GM18870 (cell line): Measurements from ENCODE around the gene SEMA3G.

Experiments
- ATAC-seq: cut with Tn5 transposase; IDR thresholded peaks from one replicate; pipeline ENCODE4 v1.9.1; 2021; ENCODE audit warnings: moderate library complexity; ENCODE audit not compliant: unreplicated experiment

Gene SEMA3G

DNA sequence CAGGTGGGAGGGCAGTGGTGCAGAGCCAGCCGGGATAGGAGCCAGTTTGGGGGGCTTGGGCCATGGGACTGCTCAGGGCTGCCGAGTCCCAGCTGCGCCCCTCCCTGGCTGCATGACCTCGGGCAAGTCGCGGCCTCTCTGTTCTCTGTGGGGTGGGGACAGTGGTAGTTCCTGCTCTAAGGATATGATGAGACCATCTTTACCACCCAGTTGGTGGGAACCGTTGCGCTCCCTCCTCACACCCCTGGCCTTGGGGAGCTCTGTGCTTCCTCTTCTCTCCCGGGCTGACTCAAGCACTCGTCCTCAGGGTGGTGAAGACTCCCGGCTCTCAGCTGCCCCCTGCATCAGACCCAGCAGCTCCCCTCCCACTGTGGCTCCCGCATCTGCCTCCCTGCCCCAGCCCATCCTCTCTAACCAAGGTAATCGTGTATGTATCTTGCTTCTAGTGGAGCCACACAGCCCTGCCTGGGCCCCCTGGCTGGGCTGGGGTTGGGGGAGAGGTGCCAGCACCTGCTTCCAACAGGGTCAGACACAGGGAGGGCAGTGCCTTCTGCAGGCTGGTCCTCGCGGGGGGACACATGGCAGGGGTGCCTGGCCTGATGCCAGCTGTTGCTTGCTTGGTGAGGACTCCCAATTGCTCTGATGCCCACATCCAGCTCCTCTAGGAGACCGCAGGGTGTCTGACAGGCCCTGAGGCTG lies 35.1 kb upstream of the SEMA3G start:
- no peak for ATAC-seq

DNA sequence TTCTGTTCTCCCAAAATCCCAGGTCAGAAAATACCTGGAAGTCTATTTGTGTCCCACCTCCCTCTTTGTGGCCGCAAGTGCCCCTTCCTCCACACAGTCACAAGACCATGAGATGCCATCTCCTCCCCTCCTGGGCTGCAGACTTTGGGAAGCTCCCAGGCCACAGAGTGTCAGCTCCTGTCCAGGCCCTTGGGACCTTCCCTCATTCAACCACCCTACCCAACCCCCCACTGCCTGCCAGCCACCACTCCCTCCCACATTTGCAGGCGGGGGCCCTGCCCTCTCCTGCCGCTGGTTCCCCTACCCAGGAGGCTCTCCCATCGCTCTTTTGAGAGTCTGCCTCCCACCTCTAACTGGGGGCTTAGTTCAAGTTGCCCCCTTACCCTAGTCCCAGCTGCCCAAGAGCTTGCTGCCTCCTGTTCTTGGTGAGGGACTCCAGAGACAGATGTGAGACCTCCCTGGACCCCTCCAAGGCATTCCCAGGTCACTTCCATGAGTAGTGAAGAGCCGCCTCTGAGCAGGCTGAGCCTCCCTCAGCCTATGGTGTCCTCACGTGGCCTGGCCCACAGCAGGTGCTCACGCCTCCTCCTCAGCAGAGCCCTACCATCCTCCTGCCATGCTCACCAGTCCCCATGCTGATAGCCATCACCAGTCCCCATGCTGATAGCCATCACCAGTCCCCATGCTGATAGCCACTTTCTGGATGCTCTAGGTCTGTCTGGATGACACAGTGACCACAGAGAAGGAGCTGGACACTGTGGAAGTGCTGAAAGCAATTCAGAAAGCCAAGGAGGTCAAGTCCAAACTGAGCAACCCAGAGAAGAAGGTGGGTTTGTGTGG lies 34.4 kb upstream of the SEMA3G start:
- ATAC-seq, result no peak

DNA sequence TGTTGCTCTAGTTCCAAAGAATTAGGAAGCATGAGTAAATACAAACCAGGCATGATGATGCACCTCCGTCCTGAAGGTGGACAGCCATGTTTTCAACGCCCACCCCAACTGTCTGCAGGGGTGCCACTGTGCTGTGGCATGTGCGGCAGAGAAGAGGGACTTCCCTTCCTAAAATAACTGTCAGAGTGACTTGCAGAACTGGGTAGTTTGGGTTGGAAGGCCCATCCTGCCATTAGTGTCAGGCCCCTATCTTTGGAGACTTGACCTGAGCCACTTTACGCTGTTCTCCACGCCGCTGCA lies 32.8 kb upstream of the SEMA3G start:
- no peak for ATAC-seq

DNA sequence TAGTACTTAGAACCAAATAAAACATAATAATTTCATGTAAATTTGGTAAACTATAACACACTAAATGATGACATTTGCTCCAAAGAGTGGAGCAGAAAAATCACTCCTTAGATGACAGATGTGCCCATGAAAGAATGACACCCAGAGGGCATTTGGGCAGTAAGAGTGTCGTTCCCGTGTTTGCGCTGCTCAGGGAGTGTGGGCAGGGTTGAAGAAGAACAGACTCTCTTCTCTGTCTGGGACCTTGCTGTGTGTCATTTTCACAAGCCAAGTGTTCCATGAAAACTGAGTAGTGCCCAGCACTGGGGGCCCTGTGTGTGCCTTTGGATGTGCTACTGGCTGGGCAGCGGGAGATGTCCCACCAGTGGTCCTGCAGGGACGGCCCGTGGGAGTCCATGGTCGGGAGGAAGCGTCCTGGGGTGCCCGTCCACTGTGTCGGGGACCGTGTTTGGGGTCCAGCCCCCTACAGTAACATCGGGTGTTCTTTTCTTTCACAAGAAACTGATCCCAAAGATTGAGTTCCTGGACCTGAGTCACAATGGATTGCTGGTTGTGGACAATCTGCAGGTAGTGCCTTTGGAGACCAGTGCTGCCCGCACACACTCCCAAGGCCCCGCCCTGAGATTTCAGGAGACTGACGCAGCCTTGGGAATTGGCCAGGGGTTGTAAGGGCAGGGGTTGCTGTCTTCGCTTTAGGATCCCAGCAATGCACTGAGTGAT lies 32.3 kb upstream of the SEMA3G start:
- ATAC-seq, result no peak

DNA sequence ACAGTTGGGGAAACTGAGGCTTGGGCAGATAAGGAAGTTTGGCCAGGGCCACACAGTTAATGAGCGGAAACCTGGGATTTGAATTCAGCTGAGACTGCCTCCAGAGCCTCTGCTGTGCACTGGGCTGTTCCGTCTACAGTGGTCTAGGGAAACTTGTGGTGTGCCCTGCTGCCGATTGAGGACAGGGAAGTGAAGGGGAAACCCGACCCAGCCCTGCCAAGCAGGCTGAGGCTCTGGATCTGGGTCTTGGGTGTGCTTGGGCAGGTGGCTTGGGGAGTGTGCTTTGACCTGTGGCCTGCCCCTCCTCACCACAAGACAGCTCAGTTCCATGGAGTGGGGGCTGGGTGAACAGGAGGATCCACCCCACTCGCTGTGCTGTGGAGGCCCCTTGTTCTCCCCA lies 28.1 kb upstream of the SEMA3G start:
- no peak for ATAC-seq

DNA sequence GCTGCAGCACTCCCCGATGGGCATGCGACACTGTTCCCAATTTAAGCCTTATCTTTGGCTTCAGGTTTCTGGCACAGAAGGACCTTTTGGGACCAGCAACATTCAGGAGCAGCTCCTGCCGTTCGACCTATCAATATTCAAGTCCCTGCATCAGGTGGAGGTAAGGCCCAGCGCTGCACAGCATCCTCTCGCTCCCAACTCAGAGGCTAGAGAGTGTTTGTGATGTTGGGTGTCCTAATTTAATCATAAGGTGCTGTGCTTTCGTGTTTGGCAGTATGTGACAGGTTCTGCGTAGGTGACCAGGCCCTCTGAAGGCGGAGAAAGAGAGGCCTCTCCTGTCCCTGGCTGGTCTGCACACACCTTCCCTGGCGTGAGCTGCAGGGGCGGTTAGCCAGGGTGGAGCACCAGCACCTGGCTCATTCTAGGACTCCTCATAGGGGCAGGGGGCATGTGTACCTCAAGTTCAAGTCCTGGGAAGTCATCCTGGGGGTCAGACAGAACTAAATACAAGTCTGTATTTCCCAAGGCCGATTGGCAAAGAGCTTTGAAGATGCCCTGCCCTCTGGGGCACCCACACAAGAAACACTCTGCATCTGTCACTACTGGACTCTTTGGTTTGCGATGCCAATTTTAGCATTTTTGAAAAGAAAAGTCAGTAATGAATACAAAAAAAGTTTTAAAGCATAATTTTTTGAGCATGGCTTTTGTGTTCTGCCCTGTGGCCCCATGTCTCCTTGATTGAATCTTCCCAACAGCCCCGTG lies 27.5 kb upstream of the SEMA3G start:
- no peak for ATAC-seq

- ATAC-seq, result no peak
Measured at GRCh38 chr3:52471371-52472238, 26.7 kb upstream of the SEMA3G start.

GRCh38 chr3:52470920-52471319 lies 26.0 kb upstream of the SEMA3G start:
- ATAC-seq, result no peak

DNA sequence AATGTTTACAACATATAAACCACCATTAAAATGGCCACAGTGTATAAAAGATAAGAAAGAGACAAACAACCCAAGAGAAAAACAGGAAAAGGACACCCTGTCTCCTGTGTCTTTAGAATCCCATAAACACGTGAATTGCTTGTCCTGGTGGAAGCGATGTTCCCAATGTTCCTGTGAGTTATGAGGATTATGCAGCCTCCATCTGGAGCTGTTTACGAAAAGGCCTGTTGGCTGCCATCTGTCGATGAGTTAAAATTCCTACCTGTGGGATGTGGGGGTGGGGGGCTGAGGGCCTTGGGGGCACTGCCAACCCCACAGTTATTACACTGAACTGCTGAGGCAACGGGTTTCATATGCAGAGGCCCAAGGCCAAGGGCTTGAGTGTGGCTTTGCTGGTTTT lies 24.1 kb upstream of the SEMA3G start:
- no peak for ATAC-seq

DNA sequence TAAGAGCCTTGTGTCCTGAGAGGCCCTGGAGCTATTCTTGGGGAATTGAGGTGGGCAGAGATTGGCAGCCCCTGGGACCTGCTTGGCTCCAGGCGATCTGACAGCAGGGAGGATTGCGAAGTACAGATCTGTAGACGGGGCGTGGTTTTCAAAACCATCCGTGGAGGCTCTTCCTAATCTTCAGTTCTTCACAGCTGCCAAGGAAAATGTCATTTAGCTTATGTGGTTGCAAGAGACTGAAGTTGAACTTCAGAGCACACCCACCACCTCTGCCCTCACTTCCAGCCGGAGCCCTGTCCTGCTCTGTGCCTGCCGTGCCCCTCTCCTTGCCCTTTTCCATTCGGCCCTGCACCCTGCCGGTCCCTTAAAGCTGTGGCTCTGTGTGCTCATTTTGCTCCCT lies 23.4 kb upstream of the SEMA3G start:
- no peak for ATAC-seq

GRCh38 chr3:52463416-52463815 lies 18.5 kb upstream of the SEMA3G start:
- ATAC-seq, result no peak

GRCh38 chr3:52461874-52462273 lies 17.0 kb upstream of the SEMA3G start:
- ATAC-seq, result no peak

GRCh38 chr3:52458770-52459545 lies 14.1 kb upstream of the SEMA3G start:
- ATAC-seq, result no peak

GRCh38 chr3:52458031-52458760 lies 13.3 kb upstream of the SEMA3G start:
- no peak for ATAC-seq

GRCh38 chr3:52456800-52457183 lies 11.9 kb upstream of the SEMA3G start:
- no peak for ATAC-seq

DNA sequence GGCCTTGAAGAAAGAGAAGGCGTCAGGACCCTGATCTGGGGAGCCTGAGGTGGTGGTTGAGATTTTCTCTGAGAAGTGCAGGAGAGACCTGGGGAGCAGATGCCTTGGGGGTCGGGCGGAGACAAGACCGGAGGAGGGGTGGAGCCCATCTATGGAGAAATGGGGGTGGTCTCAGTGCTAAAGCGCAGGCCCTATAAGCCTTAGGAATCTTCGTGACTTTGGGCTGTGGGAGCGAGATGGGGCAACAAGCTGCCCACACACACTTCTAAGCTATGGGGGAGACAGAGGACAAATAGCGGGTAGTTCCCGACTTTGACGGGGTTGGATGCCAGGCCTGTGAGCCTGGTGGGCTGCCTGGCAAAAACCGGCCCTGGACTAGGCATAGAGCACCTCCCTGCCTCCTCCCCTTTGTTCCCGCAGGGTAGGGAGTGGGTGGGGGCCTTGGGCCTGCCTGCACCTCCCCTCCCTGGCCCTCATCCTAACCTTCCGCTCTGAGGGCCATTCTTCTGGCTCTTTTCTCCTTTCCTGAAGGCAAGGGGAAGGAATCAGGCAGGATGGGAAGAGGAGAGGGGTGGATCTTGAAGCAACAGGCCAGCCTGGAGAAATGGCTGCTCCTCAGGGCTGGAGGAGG lies 11.4 kb upstream of the SEMA3G start:
- no peak for ATAC-seq

GRCh38 chr3:52455283-52456168 lies 10.6 kb upstream of the SEMA3G start, which contains the start of gene NISCH:
NISCH (plus strand) TSS chr3:52455604; CDS start chr3:52455642, 38 bp downstream.
- no peak for ATAC-seq
